Measurements from ENCODE around the gene ATXN1.

Gene ATXN1

GRCh38 chr6:16542070-16542469 is 219.2 kb downstream of the ATXN1 start:
- H3K4me3 ChIP-seq (ENCODE audit: low read depth, low read length), result no peak overlapping the region
- POLR2A ChIA-PET, result no interaction called here
- CTCF ChIA-PET, result interaction anchor here (1.0 kb wide), 1 partner anchor 221 kb away, joined by 3 read pairs; no protein-coding TSS in a partner anchor

GRCh38 chr6:16540804-16541752 is 220.2 kb downstream of the ATXN1 start:
- POLR2A ChIA-PET, result interaction anchor here (1.1 kb wide), 1 partner anchor 12 kb away, joined by 3 read pairs; no protein-coding TSS in a partner anchor
- Histone ChIP-seq H3K9me3 (ENCODE audit: control insufficient read depth, insufficient read depth, low read depth, low read length) (no peaks in the 10 kb centered on the region), H3K4me1 (ENCODE audit: control insufficient read depth, insufficient read depth, low read length) (peaks cover 7% of the 10 kb centered on the region), H3K4me3 (ENCODE audit: low read depth, low read length) (no peak overlapping the region), H3K36me3 (ENCODE audit: control insufficient read depth in 2 of 2, insufficient read depth in 1 of 2, low read length in 2 of 2) (no peaks in the 10 kb centered on the region), H3K27ac (ENCODE audit: extremely low read depth, low read depth, low read length) (no peak overlapping the region)
- CTCF ChIA-PET, result interaction anchor here (0.5 to 1.0 kb wide), 2 partner anchors 222 to 230 kb away, joined by 3 to 5 read pairs; no protein-coding TSS in a partner anchor
- TF ChIP-seq ZBTB6 (tag by site-specific recombination; IDR thresholded peaks at IDR 0.05) (no peak), PRDM10 (tag by site-specific recombination; IDR thresholded peaks at IDR 0.05) (no peak), FEZF1 (tag by site-specific recombination; IDR thresholded peaks at IDR 0.05) (no peak), ZSCAN23 (tag by site-specific recombination; IDR thresholded peaks at IDR 0.05) (no peak), ZNF280C (tag by site-specific recombination; IDR thresholded peaks at IDR 0.05) (no peak), ZBTB8A (tag by site-specific recombination; IDR thresholded peaks at IDR 0.05) (no peak)

More at GRCh38 chr6:16542070-16542469, 219.2 kb downstream of the ATXN1 start:
- Histone ChIP-seq H3K36me3 (ENCODE audit: control insufficient read depth in 2 of 2, insufficient read depth in 1 of 2, low read length in 2 of 2) (no peaks in the 10 kb centered on the region), H3K27ac (ENCODE audit: extremely low read depth, low read depth, low read length) (no peak overlapping the region), H3K4me1 (ENCODE audit: control insufficient read depth, insufficient read depth, low read length) (peaks cover 7% of the 10 kb centered on the region), H3K9me3 (ENCODE audit: control insufficient read depth, insufficient read depth, low read depth, low read length) (no peaks in the 10 kb centered on the region)
- no peak for TF ChIP-seq EGR2 (tag by site-specific recombination; IDR thresholded peaks at IDR 0.05; ENCODE audit: low read depth)
- no peak for TF ChIP-seq GFI1B (tag by site-specific recombination; IDR thresholded peaks at IDR 0.05)
- TF ChIP-seq TCF7L2 (IDR thresholded peaks at IDR 0.05; ENCODE audit: borderline replicate concordance, low read depth, low read length), result no peak
- no peak for TF ChIP-seq ZBTB17 (tag by site-specific recombination; IDR thresholded peaks at IDR 0.05)
- no peak for TF ChIP-seq ZFP37 (tag by site-specific recombination; IDR thresholded peaks at IDR 0.05)
- no peak for TF ChIP-seq ZNF16 (tag by site-specific recombination; IDR thresholded peaks at IDR 0.05; ENCODE audit: low read depth)
- TF ChIP-seq ZNF792 (tag by site-specific recombination; IDR thresholded peaks at IDR 0.05), result no peak
- no peak for TF ChIP-seq SALL2 (tag by site-specific recombination; IDR thresholded peaks at IDR 0.05; ENCODE audit: borderline replicate concordance)
- TF ChIP-seq ZNF175 (tag by site-specific recombination; IDR thresholded peaks at IDR 0.05), result no peak
- no peak for TF ChIP-seq ZBTB1 (tag by site-specific recombination; IDR thresholded peaks at IDR 0.05)
- no peak for TF ChIP-seq SP7 (tag by site-specific recombination; IDR thresholded peaks at IDR 0.05)
- TF ChIP-seq ZSCAN5A (tag by site-specific recombination; IDR thresholded peaks at IDR 0.05), result no peak
- TF ChIP-seq WT1 (tag by site-specific recombination; IDR thresholded peaks at IDR 0.05), result no peak
- no peak for TF ChIP-seq ZNF138 (tag by site-specific recombination; IDR thresholded peaks at IDR 0.05; ENCODE audit: borderline replicate concordance)
- TF ChIP-seq SCRT1 (tag by site-specific recombination; IDR thresholded peaks at IDR 0.05; ENCODE audit: borderline replicate concordance), result no peak
- no peak for TF ChIP-seq ZNF391 (tag by site-specific recombination; IDR thresholded peaks at IDR 0.05; ENCODE audit: borderline replicate concordance, low read depth)
- TF ChIP-seq ZNF843 (tag by site-specific recombination; IDR thresholded peaks at IDR 0.05), result no peak
- no peak for TF ChIP-seq ZNF777 (tag by site-specific recombination; IDR thresholded peaks at IDR 0.05; ENCODE audit: borderline replicate concordance)
- no peak for TF ChIP-seq ZNF324 (tag by site-specific recombination; IDR thresholded peaks at IDR 0.05)
